DND-41 (cell line): ENCODE measurements around the gene FUNDC2.

Source experiments
- EZH2 ChIP-seq: IDR thresholded peaks from 3 replicates; pipeline ENCODE4 v1.6.1; 2012; ENCODE audit warnings: borderline replicate concordance, low read depth, mild to moderate bottlenecking, moderate library complexity, low read length, inconsistent platforms; ENCODE audit not compliant: severe bottlenecking
- TF ChIP-seq, protein P1 (sequence below): IDR thresholded peaks from 2 replicates; pipeline ENCODE4 v1.5.1; 2012; ENCODE audit warnings: borderline replicate concordance, low read length, moderate library complexity, mild to moderate bottlenecking; ENCODE audit not compliant: poor library complexity, severe bottlenecking; ENCODE audit errors: extremely low read depth

DNA sequence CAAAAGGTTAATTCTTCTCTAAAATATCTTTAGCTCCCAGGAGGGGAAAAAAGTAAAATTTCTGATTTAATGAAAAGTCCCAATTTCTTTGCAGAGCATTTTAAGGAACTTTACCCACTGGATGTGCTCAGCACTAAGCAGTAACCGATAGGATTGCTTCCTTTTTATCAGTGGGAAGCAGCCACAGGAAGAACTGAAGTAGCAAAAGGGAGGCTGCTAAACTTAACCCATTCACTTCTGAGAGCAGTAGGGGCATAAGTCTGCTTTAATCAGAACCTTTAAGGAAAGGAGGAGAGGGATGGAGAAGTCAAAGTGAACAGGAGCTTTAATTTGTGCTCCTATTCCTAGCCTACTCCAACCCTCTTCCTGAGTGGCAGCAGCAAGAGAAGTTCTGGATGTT lies 4.1 kb upstream of the FUNDC2 start, which contains the start of gene F8:
- TF ChIP-seq EZH2, result no peak
- TF ChIP-seq, protein P1, sequence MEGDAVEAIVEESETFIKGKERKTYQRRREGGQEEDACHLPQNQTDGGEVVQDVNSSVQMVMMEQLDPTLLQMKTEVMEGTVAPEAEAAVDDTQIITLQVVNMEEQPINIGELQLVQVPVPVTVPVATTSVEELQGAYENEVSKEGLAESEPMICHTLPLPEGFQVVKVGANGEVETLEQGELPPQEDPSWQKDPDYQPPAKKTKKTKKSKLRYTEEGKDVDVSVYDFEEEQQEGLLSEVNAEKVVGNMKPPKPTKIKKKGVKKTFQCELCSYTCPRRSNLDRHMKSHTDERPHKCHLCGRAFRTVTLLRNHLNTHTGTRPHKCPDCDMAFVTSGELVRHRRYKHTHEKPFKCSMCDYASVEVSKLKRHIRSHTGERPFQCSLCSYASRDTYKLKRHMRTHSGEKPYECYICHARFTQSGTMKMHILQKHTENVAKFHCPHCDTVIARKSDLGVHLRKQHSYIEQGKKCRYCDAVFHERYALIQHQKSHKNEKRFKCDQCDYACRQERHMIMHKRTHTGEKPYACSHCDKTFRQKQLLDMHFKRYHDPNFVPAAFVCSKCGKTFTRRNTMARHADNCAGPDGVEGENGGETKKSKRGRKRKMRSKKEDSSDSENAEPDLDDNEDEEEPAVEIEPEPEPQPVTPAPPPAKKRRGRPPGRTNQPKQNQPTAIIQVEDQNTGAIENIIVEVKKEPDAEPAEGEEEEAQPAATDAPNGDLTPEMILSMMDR, result no peak
